Neural cell (in vitro differentiated cells): ENCODE measurements around the gene DRD1. TPM values are rescaled to one million over a fixed set of nuclear protein-coding genes. Genes with fewer than 3 reads are reported as not detected.

Source experiments
- H2AFZ ChIP-seq: fragments of 200-600, 300-800 bp; sonication (generic), shearing (Covaris generic); 2 replicates; pipeline ENCODE4 v1.6.0; 2014; ENCODE audit warnings: low read depth, mild to moderate bottlenecking, antibody characterized with exemption, low read length, moderate library complexity
- H3F3A ChIP-seq: fragments of 200-600 bp; shearing (Covaris generic); 2 replicates; pipeline ENCODE4 v1.6.1; 2016; ENCODE audit warnings: mild to moderate bottlenecking, moderate library complexity, mixed read lengths, antibody characterized with exemption, low read length; ENCODE audit not compliant: insufficient read depth, poor library complexity, severe bottlenecking
- H3K27ac ChIP-seq: fragments of 200-600, 300-800 bp; sonication (generic), shearing (Covaris generic); 2 replicates; pipeline ENCODE4 v1.5.1; 2014; ENCODE audit warnings: mild to moderate bottlenecking, low read length, moderate library complexity
- H3K27me3 ChIP-seq: fragments of 300-800, 200-600 bp; sonication (generic), shearing (Covaris generic); 2 replicates; pipeline ENCODE4 v1.6.0; 2014; ENCODE audit warnings: mild to moderate bottlenecking, low read depth, low read length, moderate library complexity; ENCODE audit not compliant: insufficient read depth
- H3K36me3 ChIP-seq: fragments of 300-800, 200-600 bp; sonication (generic), shearing (Covaris generic); 2 replicates; pipeline ENCODE4 v1.5.1; 2014; ENCODE audit warnings: mild to moderate bottlenecking, antibody characterized with exemption, low read length, moderate library complexity; ENCODE audit not compliant: insufficient read depth
- H3K4me2 ChIP-seq: fragments of 300-800, 200-600 bp; sonication (generic), shearing (Covaris generic); 2 replicates; pipeline ENCODE4 v1.6.0; 2014; ENCODE audit warnings: mild to moderate bottlenecking, low read length
- H3K4me3 ChIP-seq: fragments of 300-800, 200-600 bp; sonication (generic), shearing (Covaris generic); 2 replicates; pipeline ENCODE4 v1.5.1; 2014; ENCODE audit warnings: mild to moderate bottlenecking, low read length, moderate library complexity
- H3K79me2 ChIP-seq: fragments of 200-600 bp; shearing (Covaris generic); replicated peaks from 2 replicates; pipeline ENCODE4 v1.6.0; 2014; ENCODE audit warnings: mild to moderate bottlenecking, low read length, moderate library complexity; ENCODE audit not compliant: insufficient read depth
- H3K9ac ChIP-seq: fragments of 300-800, 200-600 bp; sonication (generic), shearing (Covaris generic); 2 replicates; pipeline ENCODE4 v1.6.1; 2016; ENCODE audit warnings: mild to moderate bottlenecking, low read length, mixed read lengths
- H3K9me2 ChIP-seq: fragments of 200-600 bp; shearing (Covaris generic); 2 replicates; pipeline ENCODE4 v1.6.1; 2016; ENCODE audit warnings: mild to moderate bottlenecking, low read length, mixed read lengths; ENCODE audit not compliant: insufficient read depth
- H3K9me3 ChIP-seq: fragments of 200-600, 300-800 bp; sonication (generic), shearing (Covaris generic); 2 replicates; pipeline ENCODE4 v1.6.1; 2016; ENCODE audit warnings: mild to moderate bottlenecking, mixed run types, low read length, moderate library complexity, mixed read lengths
- H4K20me1 ChIP-seq: fragments of 200-600 bp; shearing (Covaris generic); 2 replicates; pipeline ENCODE4 v1.6.1; 2016; ENCODE audit warnings: mild to moderate bottlenecking, mixed run types; ENCODE audit not compliant: insufficient read depth
- EP300 ChIP-seq: fragments of 450-650 bp; conservative IDR thresholded peaks from 2 replicates; pipeline ENCODE4 v1.6.1; 2014; ENCODE audit warnings: antibody characterized with exemption, mild to moderate bottlenecking, moderate library complexity; ENCODE audit not compliant: poor library complexity, severe bottlenecking
- EZH2 ChIP-seq: fragments of 200-600, 300-800 bp; shearing (Covaris generic), sonication (generic); IDR thresholded peaks from 2 replicates; pipeline ENCODE4 v1.6.1; 2014; ENCODE audit warnings: antibody characterized with exemption, low read length, borderline replicate concordance, mild to moderate bottlenecking; ENCODE audit not compliant: insufficient read depth, poor library complexity, severe bottlenecking
- MXI1 ChIP-seq: fragments of 450-650 bp; conservative IDR thresholded peaks from 2 replicates; pipeline ENCODE4 v1.6.1; 2014; ENCODE audit warnings: antibody characterized with exemption, mild to moderate bottlenecking; ENCODE audit not compliant: poor library complexity, severe bottlenecking
- POLR2AphosphoS5 ChIP-seq: IDR thresholded peaks from 2 replicates; pipeline ENCODE4 v1.6.1; 2012
- RAD21 ChIP-seq: fragments of 450-650 bp; conservative IDR thresholded peaks from 2 replicates; pipeline ENCODE4 v1.6.1; 2014; ENCODE audit warnings: antibody characterized with exemption, mild to moderate bottlenecking, moderate library complexity
- SMC3 ChIP-seq: fragments of 450-650 bp; conservative IDR thresholded peaks from 2 replicates; pipeline ENCODE4 v1.6.1; 2014; ENCODE audit warnings: antibody characterized with exemption, mild to moderate bottlenecking, moderate library complexity; ENCODE audit not compliant: poor library complexity
- TAF1 ChIP-seq: IDR thresholded peaks from 2 replicates; pipeline ENCODE4 v1.6.1; 2012; ENCODE audit warnings: low read depth
- polyA plus RNA-seq: library from polyadenylated mRNA; depleted of rRNA; stranded (reverse); fragments of >200 nt; gene quantifications from 2 replicates; pipeline ENCODE4 v1.2.3, GENCODE V29; 2014
- TF ChIP-seq, protein P1 (sequence below): IDR thresholded peaks from 2 replicates; pipeline ENCODE4 v1.6.1; 2012; ENCODE audit warnings: borderline replicate concordance
- TF ChIP-seq, protein P2 (sequence below): fragments of 450-650 bp; IDR thresholded peaks from 2 replicates; pipeline ENCODE4 v1.5.1; 2014; ENCODE audit warnings: antibody characterized with exemption, mild to moderate bottlenecking, moderate library complexity; ENCODE audit not compliant: poor library complexity, severe bottlenecking

The DRD1 gene
- polyA plus RNA-seq, 1 donor from 2014 or later = 0.33 TPM

DNA sequence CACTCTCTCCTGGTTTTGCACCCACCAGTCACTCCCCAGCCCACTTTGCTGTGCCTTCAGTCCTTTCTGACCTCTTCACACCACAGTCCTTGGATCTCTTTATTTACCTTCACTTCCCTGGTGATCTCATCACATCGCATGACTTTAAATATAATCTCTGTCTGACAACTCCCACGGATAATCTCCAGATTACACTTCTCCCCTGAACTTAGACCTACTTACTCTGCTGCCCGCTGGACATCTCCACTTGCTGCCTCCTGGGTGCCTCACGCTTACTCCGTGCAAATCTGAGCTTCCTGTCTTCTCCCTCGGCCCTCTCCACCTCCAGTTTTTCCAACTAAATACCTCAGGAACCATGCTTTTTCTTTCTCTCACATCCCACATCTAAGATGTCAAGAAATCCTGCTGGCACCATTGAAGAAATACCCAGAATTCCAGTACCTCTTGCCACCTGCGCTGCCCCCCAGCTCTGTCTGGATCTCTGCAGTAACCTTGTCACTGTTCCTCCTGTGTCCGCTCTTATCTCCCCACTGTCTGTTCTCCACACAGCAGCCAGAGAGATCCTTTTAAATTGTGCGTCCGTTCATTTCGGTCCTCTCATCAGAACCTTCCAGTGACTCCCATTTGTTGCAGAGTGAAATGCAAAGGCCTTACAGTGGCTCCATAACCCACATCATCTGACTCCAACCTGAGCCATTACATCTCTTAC, 43.7 kb upstream of the DRD1 start:
- no peak overlapping the region for H3K9ac ChIP-seq
- no peaks in the 10 kb centered on the region for H3F3A ChIP-seq
- H4K20me1 ChIP-seq = no peaks in the 10 kb centered on the region
- no peak overlapping the region for H3K27ac ChIP-seq
- TF ChIP-seq EZH2 = no peak
- TF ChIP-seq TAF1 = no peak
- TF ChIP-seq SMC3 = no peak
- no peak for TF ChIP-seq EP300
- no peak for TF ChIP-seq MXI1
- TF ChIP-seq RAD21 = no peak
- TF ChIP-seq POLR2AphosphoS5 = no peak
- TF ChIP-seq, protein P1, sequence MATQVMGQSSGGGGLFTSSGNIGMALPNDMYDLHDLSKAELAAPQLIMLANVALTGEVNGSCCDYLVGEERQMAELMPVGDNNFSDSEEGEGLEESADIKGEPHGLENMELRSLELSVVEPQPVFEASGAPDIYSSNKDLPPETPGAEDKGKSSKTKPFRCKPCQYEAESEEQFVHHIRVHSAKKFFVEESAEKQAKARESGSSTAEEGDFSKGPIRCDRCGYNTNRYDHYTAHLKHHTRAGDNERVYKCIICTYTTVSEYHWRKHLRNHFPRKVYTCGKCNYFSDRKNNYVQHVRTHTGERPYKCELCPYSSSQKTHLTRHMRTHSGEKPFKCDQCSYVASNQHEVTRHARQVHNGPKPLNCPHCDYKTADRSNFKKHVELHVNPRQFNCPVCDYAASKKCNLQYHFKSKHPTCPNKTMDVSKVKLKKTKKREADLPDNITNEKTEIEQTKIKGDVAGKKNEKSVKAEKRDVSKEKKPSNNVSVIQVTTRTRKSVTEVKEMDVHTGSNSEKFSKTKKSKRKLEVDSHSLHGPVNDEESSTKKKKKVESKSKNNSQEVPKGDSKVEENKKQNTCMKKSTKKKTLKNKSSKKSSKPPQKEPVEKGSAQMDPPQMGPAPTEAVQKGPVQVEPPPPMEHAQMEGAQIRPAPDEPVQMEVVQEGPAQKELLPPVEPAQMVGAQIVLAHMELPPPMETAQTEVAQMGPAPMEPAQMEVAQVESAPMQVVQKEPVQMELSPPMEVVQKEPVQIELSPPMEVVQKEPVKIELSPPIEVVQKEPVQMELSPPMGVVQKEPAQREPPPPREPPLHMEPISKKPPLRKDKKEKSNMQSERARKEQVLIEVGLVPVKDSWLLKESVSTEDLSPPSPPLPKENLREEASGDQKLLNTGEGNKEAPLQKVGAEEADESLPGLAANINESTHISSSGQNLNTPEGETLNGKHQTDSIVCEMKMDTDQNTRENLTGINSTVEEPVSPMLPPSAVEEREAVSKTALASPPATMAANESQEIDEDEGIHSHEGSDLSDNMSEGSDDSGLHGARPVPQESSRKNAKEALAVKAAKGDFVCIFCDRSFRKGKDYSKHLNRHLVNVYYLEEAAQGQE = no peak
- TF ChIP-seq, protein P2, sequence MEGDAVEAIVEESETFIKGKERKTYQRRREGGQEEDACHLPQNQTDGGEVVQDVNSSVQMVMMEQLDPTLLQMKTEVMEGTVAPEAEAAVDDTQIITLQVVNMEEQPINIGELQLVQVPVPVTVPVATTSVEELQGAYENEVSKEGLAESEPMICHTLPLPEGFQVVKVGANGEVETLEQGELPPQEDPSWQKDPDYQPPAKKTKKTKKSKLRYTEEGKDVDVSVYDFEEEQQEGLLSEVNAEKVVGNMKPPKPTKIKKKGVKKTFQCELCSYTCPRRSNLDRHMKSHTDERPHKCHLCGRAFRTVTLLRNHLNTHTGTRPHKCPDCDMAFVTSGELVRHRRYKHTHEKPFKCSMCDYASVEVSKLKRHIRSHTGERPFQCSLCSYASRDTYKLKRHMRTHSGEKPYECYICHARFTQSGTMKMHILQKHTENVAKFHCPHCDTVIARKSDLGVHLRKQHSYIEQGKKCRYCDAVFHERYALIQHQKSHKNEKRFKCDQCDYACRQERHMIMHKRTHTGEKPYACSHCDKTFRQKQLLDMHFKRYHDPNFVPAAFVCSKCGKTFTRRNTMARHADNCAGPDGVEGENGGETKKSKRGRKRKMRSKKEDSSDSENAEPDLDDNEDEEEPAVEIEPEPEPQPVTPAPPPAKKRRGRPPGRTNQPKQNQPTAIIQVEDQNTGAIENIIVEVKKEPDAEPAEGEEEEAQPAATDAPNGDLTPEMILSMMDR = no peak
- no peaks in the 10 kb centered on the region for H3K9me2 ChIP-seq
- no peak overlapping the region for H3K4me2 ChIP-seq
- no peak overlapping the region for H2AFZ ChIP-seq
- no peak overlapping the region for H3K4me3 ChIP-seq
- H3K9me3 ChIP-seq = no peaks in the 10 kb centered on the region
- H3K36me3 ChIP-seq = peaks cover 5% of the 10 kb centered on the region
- H3K27me3 ChIP-seq = no peaks in the 10 kb centered on the region
- peaks cover 43% of the 10 kb centered on the region for H3K79me2 ChIP-seq

DNA sequence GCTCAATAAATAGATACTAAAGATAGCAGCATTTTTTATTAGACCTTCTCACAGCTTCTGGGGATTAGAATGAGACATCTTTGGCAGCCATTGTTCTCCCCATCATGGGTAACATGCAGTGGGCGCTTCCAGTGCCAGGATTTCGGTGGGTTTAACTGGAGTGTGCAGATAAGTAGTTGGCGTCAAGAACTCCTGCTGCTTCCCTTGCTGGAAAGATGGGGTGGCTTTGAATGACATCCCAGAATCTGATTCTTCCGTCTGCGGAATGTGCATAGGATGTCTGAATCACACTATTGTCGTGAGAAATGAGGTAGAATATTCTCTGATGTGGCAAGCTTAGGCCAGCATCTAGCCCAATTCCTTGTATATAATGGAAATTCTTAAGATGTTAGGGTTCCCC, 41.6 kb upstream of the DRD1 start:
- H3K27ac ChIP-seq = no peak overlapping the region
- TF ChIP-seq SMC3 (no peak), POLR2AphosphoS5 (no peak), EP300 (no peak), EZH2 (no peak), MXI1 (no peak), RAD21 (no peak), TAF1 (no peak)
- TF ChIP-seq, protein P2 = no peak
- TF ChIP-seq, protein P1 = no peak
- no peaks in the 10 kb centered on the region for H3K9me2 ChIP-seq
- no peaks in the 10 kb centered on the region for H3F3A ChIP-seq
- H3K79me2 ChIP-seq = peaks cover 57% of the 10 kb centered on the region
- no peak overlapping the region for H3K4me2 ChIP-seq
- peaks cover 10% of the 10 kb centered on the region for H3K36me3 ChIP-seq
- H3K27me3 ChIP-seq = no peaks in the 10 kb centered on the region
- no peaks in the 10 kb centered on the region for H3K9me3 ChIP-seq
- H4K20me1 ChIP-seq = no peaks in the 10 kb centered on the region
- H3K4me3 ChIP-seq = no peak overlapping the region
- H3K9ac ChIP-seq = no peak overlapping the region
- no peak overlapping the region for H2AFZ ChIP-seq
